HG02840 (cell line): Measurements from ENCODE around the gene NINL.
A peak's percentile ranks its signal among the peaks of the same experiment; 100 is the strongest.

Source experiments
- ATAC-seq: cut with Tn5 transposase; IDR thresholded peaks from one replicate; pipeline ENCODE4 v1.9.1; 2021; ENCODE audit warnings: mild to moderate bottlenecking, moderate library complexity, moderate number of reproducible peaks; ENCODE audit not compliant: unreplicated experiment, low FRiP score

Gene NINL

GRCh38 chr20:25444556-25444955, 140.8 kb downstream of the NINL start:
- no peak for ATAC-seq

DNA sequence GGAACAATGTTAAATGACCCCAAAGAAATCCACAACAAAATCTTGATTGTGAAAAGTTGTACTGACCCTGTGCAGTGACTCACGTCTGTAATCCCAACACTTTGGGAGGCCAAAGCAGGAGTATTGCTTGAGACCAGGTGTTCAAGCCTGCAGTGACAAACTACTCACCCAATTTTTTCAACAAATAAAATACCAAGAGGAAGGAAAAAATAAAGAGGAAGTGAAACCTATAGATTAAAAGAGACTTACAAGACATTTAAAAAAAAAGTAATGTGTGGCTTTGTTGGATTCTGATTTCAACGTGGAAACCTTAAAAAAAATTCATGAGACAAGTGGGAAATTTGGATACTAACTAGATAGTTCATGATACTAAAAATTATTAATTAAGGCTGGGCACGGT, 146.0 kb downstream of the NINL start:
- ATAC-seq = no peak

GRCh38 chr20:25437153-25437581, 148.2 kb downstream of the NINL start:
- no peak for ATAC-seq

- ATAC-seq = no peak
Observed at GRCh38 chr20:25424536-25424935, 160.8 kb downstream of the NINL start.

GRCh38 chr20:25422032-25422431, 163.3 kb downstream of the NINL start:
- ATAC-seq = no peak

GRCh38 chr20:25421102-25421501, 164.2 kb downstream of the NINL start:
- no peak for ATAC-seq

- no peak for ATAC-seq
Observed at GRCh38 chr20:25418776-25419175, 166.6 kb downstream of the NINL start.

GRCh38 chr20:25408890-25409289, 176.4 kb downstream of the NINL start:
- no peak for ATAC-seq

GRCh38 chr20:25408170-25408547, 177.2 kb downstream of the NINL start:
- ATAC-seq = no peak

- ATAC-seq = peak; percentile 94
Observed at GRCh38 chr20:25407311-25408169, 177.8 kb downstream of the NINL start, which contains the start of gene GINS1. GINS1 (plus strand) TSS chr20:25407673; CDS start chr20:25407821, 148 bp downstream.
